Sigmoid colon (tissue), 4 donors: Measurements from ENCODE around the gene BCAR3.

Experiments
- CTCF ChIP-seq, 4 experiments: fragments of 450-650 bp in 3 of 4; fragments of 200-600 bp in 1 of 4; IDR thresholded peaks; one replicate each; pipeline ENCODE4 v1.5.1; 2016 to 2019; ENCODE audit warnings: antibody characterized with exemption in 4 of 4, mild to moderate bottlenecking in 3 of 4, moderate library complexity in 2 of 4
- EP300 ChIP-seq, 4 donors: sonication (generic); formaldehyde crosslinking; IDR thresholded peaks; one replicate each; pipeline ENCODE4 v1.6.1; 2017; ENCODE audit warnings: antibody characterized with exemption in 4 of 4
- POLR2A ChIP-seq, 2 donors: fragments of 450-650 bp; IDR thresholded peaks; one replicate each; pipeline ENCODE4 v1.6.1; 2016; ENCODE audit warnings: antibody characterized with exemption in 2 of 2, mild to moderate bottlenecking in 2 of 2, moderate library complexity in 2 of 2
- POLR2AphosphoS5 ChIP-seq, 4 donors: sonication (generic); formaldehyde crosslinking; IDR thresholded peaks; one replicate each; pipeline ENCODE4 v1.6.1; 2017; ENCODE audit warnings: antibody characterized with exemption in 4 of 4

- no peak for TF ChIP-seq POLR2A (IDR thresholded peaks at IDR 0.05)
- no peak for TF ChIP-seq CTCF (IDR thresholded peaks at IDR 0.05)
- TF ChIP-seq POLR2AphosphoS5 (IDR thresholded peaks at IDR 0.05), result no peak
- TF ChIP-seq EP300 (IDR thresholded peaks at IDR 0.05), result no peak
These were observed 107.1 kb downstream of the BCAR3 start for GRCh38 chr1:93574511-93574910.
